Loucy (cell line): Measurements from ENCODE around the gene SEC24B.

Experiments
- H2AFZ ChIP-seq: fragments of 200-600 bp; sonication (generic); 2 replicates; pipeline ENCODE4 v1.6.0; 2016; ENCODE audit warnings: antibody characterized with exemption, mild to moderate bottlenecking, low read length, moderate library complexity
- H3F3A ChIP-seq: fragments of 200-600 bp; 2 replicates; pipeline ENCODE4 v1.6.0; 2016; ENCODE audit warnings: antibody characterized with exemption, low read depth, mild to moderate bottlenecking
- H3K27me3 ChIP-seq: fragments of 200-600 bp; sonication (generic); 2 replicates; pipeline ENCODE4 v1.6.1; 2014; ENCODE audit warnings: low read length, mild to moderate bottlenecking; ENCODE audit not compliant: insufficient read depth, poor library complexity, severe bottlenecking
- H3K36me3 ChIP-seq: fragments of 200-600 bp; sonication (generic); 2 replicates; pipeline ENCODE4 v1.6.1; 2016; ENCODE audit warnings: low read length; ENCODE audit not compliant: insufficient read depth
- H3K4me1 ChIP-seq: fragments of 200-600 bp; sonication (generic); 2 replicates; pipeline ENCODE4 v1.5.1; 2014; ENCODE audit warnings: low read length, mild to moderate bottlenecking; ENCODE audit not compliant: insufficient read depth, poor library complexity, severe bottlenecking
- H3K4me2 ChIP-seq: fragments of 200-600 bp; sonication (generic); 2 replicates; pipeline ENCODE4 v1.6.0; 2014; ENCODE audit warnings: antibody characterized with exemption, low read length, low read depth, mild to moderate bottlenecking; ENCODE audit not compliant: poor library complexity, severe bottlenecking
- H3K4me3 ChIP-seq: fragments of 200-600 bp; sonication (generic); 2 replicates; pipeline ENCODE4 v1.5.1; 2014; ENCODE audit warnings: low read length, mild to moderate bottlenecking, mixed read lengths; ENCODE audit not compliant: poor library complexity, severe bottlenecking
- H3K79me2 ChIP-seq: fragments of 200-600 bp; sonication (generic); 2 replicates; pipeline ENCODE4 v1.6.1; 2014; ENCODE audit warnings: low read length; ENCODE audit not compliant: insufficient read depth
- H3K9ac ChIP-seq: fragments of 200-600 bp; sonication (generic); 2 replicates; pipeline ENCODE4 v1.6.0; 2014; ENCODE audit warnings: mild to moderate bottlenecking, low read depth, low read length, moderate library complexity; ENCODE audit not compliant: poor library complexity, severe bottlenecking
- H3K9me2 ChIP-seq: fragments of 200-600 bp; sonication (generic); replicated peaks from 2 replicates; pipeline ENCODE4 v1.6.1; 2016; ENCODE audit warnings: low read depth, low read length, mixed read lengths
- H3K9me3 ChIP-seq: fragments of 200-600 bp; sonication (generic); 2 replicates; pipeline ENCODE4 v1.6.1; 2014; ENCODE audit warnings: mild to moderate bottlenecking, antibody characterized with exemption, low read length, low read depth; ENCODE audit not compliant: insufficient read depth
- H4K20me1 ChIP-seq: fragments of 200-600 bp; sonication (generic); 2 replicates; pipeline ENCODE4 v1.6.0; 2014; ENCODE audit warnings: antibody characterized with exemption, low read length, mild to moderate bottlenecking; ENCODE audit not compliant: insufficient read depth, poor library complexity, severe bottlenecking
- EZH2phosphoT487 ChIP-seq: fragments of 200-600 bp; IDR thresholded peaks from 2 replicates; pipeline ENCODE4 v1.6.1; 2018; ENCODE audit warnings: antibody characterized with exemption, mild to moderate bottlenecking, moderate library complexity, borderline replicate concordance
- TF ChIP-seq, protein P1 (sequence below): fragments of 200-600 bp; sonication (generic); conservative IDR thresholded peaks from 2 replicates; pipeline ENCODE4 v1.5.1; 2014; ENCODE audit warnings: mild to moderate bottlenecking, antibody characterized with exemption, low read length

The SEC24B gene

GRCh38 chr4:109434007-109434971 is 674 bp downstream of the SEC24B start:
- Histone ChIP-seq H2AFZ (peak overlapping the region; percentile 15; the same call in 1 of the 2 replicates), H4K20me1 (peaks cover 46% of the 10 kb centered on the region), H3F3A (no peaks in the 10 kb centered on the region; the same call in 1 of the 2 replicates), H3K79me2 (peaks cover 70% of the 10 kb centered on the region), H3K36me3 (no peaks in the 10 kb centered on the region), H3K27me3 (no peaks in the 10 kb centered on the region), H3K9me3 (no peaks in the 10 kb centered on the region), H3K9ac (peak overlapping the region; percentile 74), H3K4me1 (peaks cover 51% of the 10 kb centered on the region), H3K9me2 (no peaks in the 10 kb centered on the region), H3K4me2 (peak overlapping the region; percentile 86), H3K4me3 (peak overlapping the region; percentile 80)
- TF ChIP-seq EZH2phosphoT487, result no peak
- TF ChIP-seq, protein P1, sequence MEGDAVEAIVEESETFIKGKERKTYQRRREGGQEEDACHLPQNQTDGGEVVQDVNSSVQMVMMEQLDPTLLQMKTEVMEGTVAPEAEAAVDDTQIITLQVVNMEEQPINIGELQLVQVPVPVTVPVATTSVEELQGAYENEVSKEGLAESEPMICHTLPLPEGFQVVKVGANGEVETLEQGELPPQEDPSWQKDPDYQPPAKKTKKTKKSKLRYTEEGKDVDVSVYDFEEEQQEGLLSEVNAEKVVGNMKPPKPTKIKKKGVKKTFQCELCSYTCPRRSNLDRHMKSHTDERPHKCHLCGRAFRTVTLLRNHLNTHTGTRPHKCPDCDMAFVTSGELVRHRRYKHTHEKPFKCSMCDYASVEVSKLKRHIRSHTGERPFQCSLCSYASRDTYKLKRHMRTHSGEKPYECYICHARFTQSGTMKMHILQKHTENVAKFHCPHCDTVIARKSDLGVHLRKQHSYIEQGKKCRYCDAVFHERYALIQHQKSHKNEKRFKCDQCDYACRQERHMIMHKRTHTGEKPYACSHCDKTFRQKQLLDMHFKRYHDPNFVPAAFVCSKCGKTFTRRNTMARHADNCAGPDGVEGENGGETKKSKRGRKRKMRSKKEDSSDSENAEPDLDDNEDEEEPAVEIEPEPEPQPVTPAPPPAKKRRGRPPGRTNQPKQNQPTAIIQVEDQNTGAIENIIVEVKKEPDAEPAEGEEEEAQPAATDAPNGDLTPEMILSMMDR, result no peak

DNA sequence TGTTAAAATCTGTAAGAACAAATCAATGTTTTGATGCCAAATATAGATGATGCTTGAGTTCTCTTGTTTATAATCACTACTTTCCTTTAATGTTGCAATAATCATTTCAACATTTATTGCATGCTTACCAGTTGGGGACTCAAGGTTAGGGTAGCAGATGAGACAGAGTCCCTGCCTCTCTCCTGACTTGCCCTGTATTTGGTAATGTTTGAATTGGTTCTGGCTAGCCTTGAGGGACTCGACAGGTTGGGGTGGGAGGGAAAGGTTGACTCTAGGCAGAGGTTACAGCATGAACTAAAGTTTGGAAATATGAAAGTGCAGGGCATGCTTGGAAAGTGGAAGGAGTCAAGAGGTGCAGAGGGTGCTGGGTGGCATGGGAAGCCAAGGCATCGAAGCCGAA is 2.0 kb downstream of the SEC24B start:
- TF ChIP-seq, protein P1, result no peak
- TF ChIP-seq EZH2phosphoT487, result no peak
- Histone ChIP-seq H3K9me2 (no peaks in the 10 kb centered on the region), H3K79me2 (peaks cover 83% of the 10 kb centered on the region), H3K36me3 (no peaks in the 10 kb centered on the region), H3K4me2 (peak overlapping the region; percentile 86), H3K4me1 (peaks cover 58% of the 10 kb centered on the region), H3K9me3 (no peaks in the 10 kb centered on the region), H4K20me1 (peaks cover 54% of the 10 kb centered on the region), H2AFZ (no peak overlapping the region), H3K4me3 (peak overlapping the region; percentile 80), H3K9ac (peak overlapping the region; percentile 74), H3F3A (no peaks in the 10 kb centered on the region; the same call in 1 of the 2 replicates), H3K27me3 (no peaks in the 10 kb centered on the region)

- Histone ChIP-seq H3K4me3 (peak overlapping the region; percentile 80), H3F3A (no peaks in the 10 kb centered on the region; the same call in 1 of the 2 replicates), H3K4me1 (peaks cover 67% of the 10 kb centered on the region), H3K36me3 (no peaks in the 10 kb centered on the region), H3K4me2 (peak overlapping the region; percentile 86), H3K79me2 (peaks cover 92% of the 10 kb centered on the region), H3K9me3 (no peaks in the 10 kb centered on the region), H4K20me1 (peaks cover 63% of the 10 kb centered on the region), H2AFZ (no peak overlapping the region), H3K9ac (peak overlapping the region; percentile 74), H3K9me2 (no peaks in the 10 kb centered on the region), H3K27me3 (no peaks in the 10 kb centered on the region)
- TF ChIP-seq, protein P1, result no peak
- TF ChIP-seq EZH2phosphoT487, result no peak
Observed at GRCh38 chr4:109436504-109436903, 2.9 kb downstream of the SEC24B start.
